ENCODE measurements around the gene ADSS1.

DNA sequence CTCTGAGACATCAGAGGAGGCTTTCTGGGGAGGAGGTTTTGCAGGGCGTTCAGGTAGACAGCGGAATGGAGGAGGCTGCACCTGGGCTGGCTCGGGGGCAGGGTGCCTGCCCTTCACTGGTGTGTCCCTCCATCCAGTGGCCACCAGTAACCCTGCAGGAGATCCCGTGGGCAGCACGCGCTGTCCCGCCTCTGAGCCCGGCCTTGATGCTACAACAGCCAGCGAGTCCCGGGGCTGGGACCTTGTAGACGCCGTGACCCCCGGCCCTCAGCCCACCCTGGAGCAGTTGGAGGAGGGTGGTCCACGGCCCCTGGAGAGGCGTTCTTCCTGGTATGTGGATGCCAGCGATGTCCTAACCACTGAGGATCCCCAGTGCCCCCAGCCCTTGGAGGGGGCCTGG lies 10.0 kb upstream of the ADSS1 start:
- TF ChIP-seq CTCF (IDR thresholded peaks at IDR 0.05; ENCODE audit: low read depth, low read length, poor library complexity, severe bottlenecking) (no peak), EZH2phosphoT487 (IDR thresholded peaks at IDR 0.05; ENCODE audit: borderline replicate concordance, low read length) (no peak)
